Vagina (tissue), 2 donors: ENCODE data around the gene DUSP18.

Source experiments
- POLR2A ChIP-seq, 2 donors: fragments of 450-650 bp; IDR thresholded peaks; one replicate each; pipeline ENCODE4 v1.6.1; 2017; ENCODE audit warnings: antibody characterized with exemption in 2 of 2, mild to moderate bottlenecking in 2 of 2, moderate library complexity in 2 of 2
- TF ChIP-seq, protein P1 (sequence below), 3 experiments: fragments of 450-650 bp in 2 of 3; fragments of 200-600 bp in 1 of 3; sonication (generic) in 1 of 3; IDR thresholded peaks; one replicate each; pipeline ENCODE4 v1.5.1; 2017 to 2019; ENCODE audit warnings: antibody characterized with exemption in 3 of 3, mild to moderate bottlenecking in 2 of 3, moderate library complexity in 2 of 3

DNA sequence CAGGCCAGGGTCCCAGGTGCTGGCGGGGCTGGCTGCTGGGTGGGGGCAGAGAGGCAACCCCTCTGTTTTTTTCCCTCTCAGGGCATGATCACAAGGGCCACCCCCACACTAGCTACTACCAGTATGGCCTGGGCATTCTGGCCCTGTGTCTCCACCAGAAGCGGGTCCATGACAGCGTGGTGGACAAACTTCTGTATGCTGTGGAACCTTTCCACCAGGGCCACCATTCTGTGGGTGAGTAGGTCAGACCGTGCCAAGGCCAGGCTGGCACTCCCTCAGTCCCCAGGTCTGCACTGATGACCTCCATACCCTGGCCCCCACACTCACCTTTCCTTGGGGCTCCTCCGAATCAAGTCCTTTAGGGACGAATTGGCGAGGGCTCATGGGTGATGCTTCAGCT, 53.4 kb downstream of the DUSP18 start:
- TF ChIP-seq, protein P1, sequence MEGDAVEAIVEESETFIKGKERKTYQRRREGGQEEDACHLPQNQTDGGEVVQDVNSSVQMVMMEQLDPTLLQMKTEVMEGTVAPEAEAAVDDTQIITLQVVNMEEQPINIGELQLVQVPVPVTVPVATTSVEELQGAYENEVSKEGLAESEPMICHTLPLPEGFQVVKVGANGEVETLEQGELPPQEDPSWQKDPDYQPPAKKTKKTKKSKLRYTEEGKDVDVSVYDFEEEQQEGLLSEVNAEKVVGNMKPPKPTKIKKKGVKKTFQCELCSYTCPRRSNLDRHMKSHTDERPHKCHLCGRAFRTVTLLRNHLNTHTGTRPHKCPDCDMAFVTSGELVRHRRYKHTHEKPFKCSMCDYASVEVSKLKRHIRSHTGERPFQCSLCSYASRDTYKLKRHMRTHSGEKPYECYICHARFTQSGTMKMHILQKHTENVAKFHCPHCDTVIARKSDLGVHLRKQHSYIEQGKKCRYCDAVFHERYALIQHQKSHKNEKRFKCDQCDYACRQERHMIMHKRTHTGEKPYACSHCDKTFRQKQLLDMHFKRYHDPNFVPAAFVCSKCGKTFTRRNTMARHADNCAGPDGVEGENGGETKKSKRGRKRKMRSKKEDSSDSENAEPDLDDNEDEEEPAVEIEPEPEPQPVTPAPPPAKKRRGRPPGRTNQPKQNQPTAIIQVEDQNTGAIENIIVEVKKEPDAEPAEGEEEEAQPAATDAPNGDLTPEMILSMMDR (IDR thresholded peaks at IDR 0.05), result no peak
- TF ChIP-seq POLR2A (IDR thresholded peaks at IDR 0.05), result no peak
